Smooth muscle cell (in vitro differentiated cells): ENCODE data around the gene DCLRE1B. TPM values are rescaled to one million over a fixed set of nuclear protein-coding genes. Genes with fewer than 3 reads are reported as not detected.
"Not testable (repeated sequence)": the region's sequence is repeated elsewhere in the genome, so short reads cannot be mapped to it uniquely, and the experiment has no call there.

Experiments used
- DNase-seq: peaks from one replicate; lab custom pipeline; 2025; ENCODE audit not compliant: unreplicated experiment; lab: John Stamatoyannopoulos, UW
- H2AFZ ChIP-seq: fragments of 200-600 bp; sonication (generic); 2 replicates; pipeline ENCODE4 v1.6.0; 2016; ENCODE audit warnings: antibody characterized with exemption, low read depth, mild to moderate bottlenecking
- H3F3A ChIP-seq: fragments of 200-600 bp; sonication (generic); 2 replicates; pipeline ENCODE4 v1.6.0; 2017; ENCODE audit warnings: antibody characterized with exemption, low read depth
- H3K27ac ChIP-seq: fragments of 200-600 bp; sonication (generic); 2 replicates; pipeline ENCODE4 v1.5.1; 2016; ENCODE audit warnings: low read depth, mild to moderate bottlenecking
- H3K27me3 ChIP-seq: fragments of 200-600 bp; sonication (generic); 2 replicates; pipeline ENCODE4 v1.6.1; 2016; ENCODE audit warnings: low read depth, mild to moderate bottlenecking
- H3K36me3 ChIP-seq: fragments of 200-600 bp; sonication (generic); 2 replicates; pipeline ENCODE4 v1.5.1; 2016; ENCODE audit warnings: low read depth
- H3K4me1 ChIP-seq: fragments of 200-600 bp; sonication (generic); 2 replicates; pipeline ENCODE4 v1.5.1; 2016; ENCODE audit warnings: low read depth
- H3K4me2 ChIP-seq: fragments of 200-600 bp; sonication (generic); 2 replicates; pipeline ENCODE4 v1.6.0; 2016; ENCODE audit warnings: mild to moderate bottlenecking
- H3K4me3 ChIP-seq: fragments of 200-600 bp; sonication (generic); 2 replicates; pipeline ENCODE4 v1.5.1; 2016; ENCODE audit warnings: mild to moderate bottlenecking
- H3K79me2 ChIP-seq: fragments of 200-600 bp; sonication (generic); 2 replicates; pipeline ENCODE4 v1.6.0; 2016; ENCODE audit warnings: low read depth, mild to moderate bottlenecking
- H3K9ac ChIP-seq: fragments of 200-600 bp; sonication (generic); 2 replicates; pipeline ENCODE4 v1.6.0; 2016; ENCODE audit warnings: low read depth
- H3K9me3 ChIP-seq: fragments of 200-600 bp; sonication (generic); replicated peaks from 2 replicates; pipeline ENCODE4 v1.5.1; 2016; ENCODE audit warnings: low read depth
- H4K20me1 ChIP-seq: fragments of 200-600 bp; sonication (generic); 2 replicates; pipeline ENCODE4 v1.6.0; 2016; ENCODE audit warnings: low read depth
- CTCF ChIP-seq: fragments of 200-600 bp; sonication (generic); IDR thresholded peaks from 2 replicates; pipeline ENCODE4 v1.5.1; 2017; ENCODE audit warnings: borderline replicate concordance, mild to moderate bottlenecking, antibody characterized with exemption; ENCODE audit not compliant: insufficient read depth, poor library complexity, severe bottlenecking
- WGBS: methylation state at CpG from one replicate; pipeline ENCODE4 v1.1.7; 2016; ENCODE audit warnings: low lambda C conversion rate; 5-methylcytosine and 5-hydroxymethylcytosine counted together
- polyA plus RNA-seq: library from polyadenylated mRNA; unstranded; fragments of >200 nt; fragmentation: Nextera tagmentation; extraction: Ambion mirVana; gene quantifications from 2 replicates; pipeline ENCODE4 v1.2.1, GENCODE V29; 2016
- total RNA-seq: library from RNA; depleted of rRNA; stranded (reverse); fragments of >200 nt; gene quantifications from 2 replicates; pipeline ENCODE4 v1.2.3, GENCODE V29; 2014

DCLRE1B gene
- total and polyA plus RNA-seq, 2 experiments from 2014 or later: 5.9 to 11.0 TPM

DNA sequence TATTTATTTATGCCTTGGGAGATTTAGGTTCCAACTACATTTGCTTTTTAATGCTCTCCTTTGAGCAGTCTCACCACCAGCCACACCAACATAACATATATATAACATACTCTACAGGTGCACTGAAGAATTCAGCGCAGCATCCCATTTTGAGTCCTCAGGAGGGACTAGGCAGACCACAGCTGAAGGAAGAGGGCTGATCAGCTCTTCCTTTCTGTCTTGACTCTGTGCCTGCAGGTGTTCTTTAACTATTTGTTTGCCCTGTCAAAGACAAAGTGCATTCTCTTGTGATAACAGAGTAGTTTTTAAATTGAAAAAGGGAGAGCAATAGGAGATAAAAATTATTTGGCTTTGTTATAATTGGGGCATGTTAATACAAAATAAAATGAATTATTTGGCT, 41.0 kb downstream of the DCLRE1B start:
- H2AFZ ChIP-seq: no peak overlapping the region
- H3K9me3 ChIP-seq: no peaks in the 10 kb centered on the region
- no peak for TF ChIP-seq CTCF
- peaks cover 96% of the 10 kb centered on the region for H4K20me1 ChIP-seq
- no peak for DNase-seq
- peaks cover 23% of the 10 kb centered on the region for H3K4me1 ChIP-seq
- 86% methylated on average over 1 of the region's 1 CpG for WGBS
- no peak overlapping the region for H3K27ac ChIP-seq
- H3K27me3 ChIP-seq: no peaks in the 10 kb centered on the region
- H3K36me3 ChIP-seq: peaks cover 4% of the 10 kb centered on the region
- H3K4me3 ChIP-seq: no peak overlapping the region
- peak overlapping the region; percentile 32 for H3K4me2 ChIP-seq
- peaks cover 13% of the 10 kb centered on the region for H3F3A ChIP-seq
- no peak overlapping the region for H3K9ac ChIP-seq
- H3K79me2 ChIP-seq: peaks cover 91% of the 10 kb centered on the region

GRCh38 chr1:113946678-113947387, 41.7 kb downstream of the DCLRE1B start:
- Histone ChIP-seq H3K79me2 (peaks cover 91% of the 10 kb centered on the region), H3K4me2 (peak overlapping the region; percentile 32)
- no peak for DNase-seq

DNA sequence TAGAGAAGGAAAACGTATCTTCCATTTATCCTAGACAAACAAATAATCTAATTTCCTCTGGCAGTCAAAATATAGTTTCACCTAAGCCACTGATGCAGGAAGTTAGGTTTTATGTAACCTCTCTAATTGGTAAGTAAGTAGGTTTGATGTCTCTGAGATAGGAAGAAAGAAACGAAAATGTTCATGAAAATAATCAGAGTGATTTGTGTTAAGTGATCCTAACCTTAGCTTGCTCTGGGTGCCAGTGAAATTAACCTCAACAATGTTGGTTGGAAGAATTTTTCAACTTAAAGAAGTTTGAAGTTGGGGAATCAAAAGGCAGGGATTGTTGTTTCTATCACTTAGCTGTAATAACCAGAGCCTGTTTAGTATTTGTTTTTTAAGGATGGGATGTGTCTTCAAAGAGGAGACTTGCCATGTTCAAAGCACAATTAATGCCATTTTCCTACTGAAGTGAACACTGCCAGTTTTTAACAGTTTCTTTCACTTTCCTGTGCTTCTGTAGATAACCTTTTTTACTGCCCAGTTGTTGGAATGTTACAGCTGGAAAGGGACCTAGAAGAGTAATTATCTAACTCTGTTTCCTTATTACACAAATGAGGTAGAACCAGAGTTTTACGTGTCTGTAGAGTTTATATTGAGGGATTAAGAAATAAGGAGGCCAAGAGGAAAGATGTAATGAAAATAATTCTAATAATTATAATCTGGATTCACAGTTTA, 42.4 kb downstream of the DCLRE1B start:
- 23% methylated on average over 3 of the region's 3 CpGs for WGBS
- Histone ChIP-seq H3K4me1 (peaks cover 23% of the 10 kb centered on the region), H3K79me2 (peaks cover 91% of the 10 kb centered on the region), H3K27ac (peak overlapping the region; percentile 20), H3K4me2 (peak overlapping the region; percentile 32), H3K9me3 (no peaks in the 10 kb centered on the region), H3K9ac (no peak overlapping the region), H2AFZ (no peak overlapping the region), H3F3A (peaks cover 13% of the 10 kb centered on the region), H4K20me1 (peaks cover 98% of the 10 kb centered on the region), H3K27me3 (no peaks in the 10 kb centered on the region), H3K36me3 (peaks cover 4% of the 10 kb centered on the region), H3K4me3 (no peak overlapping the region)
- DNase-seq: no peak
- no peak for TF ChIP-seq CTCF

More at GRCh38 chr1:113946678-113947387, 41.7 kb downstream of the DCLRE1B start:
- Histone ChIP-seq H3K9ac (no peak overlapping the region), H2AFZ (no peak overlapping the region), H3K27ac (peak overlapping the region; percentile 20), H3K4me1 (peaks cover 23% of the 10 kb centered on the region), H3K36me3 (peaks cover 4% of the 10 kb centered on the region), H3K9me3 (no peaks in the 10 kb centered on the region), H3K4me3 (no peak overlapping the region), H3K27me3 (no peaks in the 10 kb centered on the region), H3F3A (peaks cover 13% of the 10 kb centered on the region), H4K20me1 (peaks cover 98% of the 10 kb centered on the region)
- no peak for TF ChIP-seq CTCF
- WGBS: 32% methylated on average over 3 of the region's 3 CpGs

GRCh38 chr1:113948151-113948550, 43.0 kb downstream of the DCLRE1B start:
- H3K4me2 ChIP-seq: not testable (repeated sequence)
- WGBS: 87% methylated on average over 4 of the region's 4 CpGs
- peak overlapping the region; percentile 20 for H3K27ac ChIP-seq

More at GRCh38 chr1:113948151-113948550, 43.0 kb downstream of the DCLRE1B start:
- Histone ChIP-seq H3F3A (peaks cover 13% of the 10 kb centered on the region), H3K4me1 (peaks cover 23% of the 10 kb centered on the region), H3K79me2 (peaks cover 86% of the 10 kb centered on the region), H4K20me1 (peaks cover 98% of the 10 kb centered on the region)
- H3K27me3 ChIP-seq, H2AFZ ChIP-seq, H3K9ac ChIP-seq, DNase-seq, H3K9me3 ChIP-seq, H3K4me3 ChIP-seq, H3K36me3 ChIP-seq: not testable (repeated sequence)
